ENCODE data around the gene SLC13A3. TPM values are rescaled to one million over a fixed set of nuclear protein-coding genes. Genes with fewer than 3 reads are reported as not detected.
A peak's percentile ranks its signal among the peaks of the same experiment; 100 is the strongest.

The SLC13A3 gene
- polyA plus RNA-seq, 1 donor: 3.1 TPM

DNA sequence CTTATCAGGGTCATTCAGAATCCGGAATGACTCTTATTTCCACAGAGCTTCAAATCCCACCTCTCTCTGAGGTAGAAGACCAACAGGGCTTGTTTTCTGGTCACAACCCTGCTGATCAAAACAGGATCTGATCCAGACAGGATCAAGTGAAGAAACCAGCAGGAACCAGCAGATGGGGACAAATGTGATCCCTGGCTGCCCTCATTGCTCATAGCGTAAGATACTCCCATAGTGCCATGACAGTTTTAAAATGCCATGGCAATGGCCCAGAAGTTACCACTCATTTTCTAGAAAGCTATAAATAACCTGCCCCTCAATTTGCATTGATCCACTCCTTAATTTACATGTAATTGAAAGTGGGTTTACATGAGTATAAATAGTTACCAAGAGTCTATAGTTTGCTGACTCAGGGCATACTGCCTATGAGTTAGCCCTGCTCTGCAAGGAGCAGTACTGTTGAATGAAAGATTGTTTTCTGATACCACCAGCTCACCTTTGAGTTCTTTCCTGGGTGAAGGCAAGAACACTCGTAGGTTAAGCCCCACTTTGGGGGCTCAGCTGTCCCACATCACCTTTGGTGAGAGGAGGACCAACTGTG lies 131.7 kb downstream of the SLC13A3 start:
- DNase-seq: no peak

DNA sequence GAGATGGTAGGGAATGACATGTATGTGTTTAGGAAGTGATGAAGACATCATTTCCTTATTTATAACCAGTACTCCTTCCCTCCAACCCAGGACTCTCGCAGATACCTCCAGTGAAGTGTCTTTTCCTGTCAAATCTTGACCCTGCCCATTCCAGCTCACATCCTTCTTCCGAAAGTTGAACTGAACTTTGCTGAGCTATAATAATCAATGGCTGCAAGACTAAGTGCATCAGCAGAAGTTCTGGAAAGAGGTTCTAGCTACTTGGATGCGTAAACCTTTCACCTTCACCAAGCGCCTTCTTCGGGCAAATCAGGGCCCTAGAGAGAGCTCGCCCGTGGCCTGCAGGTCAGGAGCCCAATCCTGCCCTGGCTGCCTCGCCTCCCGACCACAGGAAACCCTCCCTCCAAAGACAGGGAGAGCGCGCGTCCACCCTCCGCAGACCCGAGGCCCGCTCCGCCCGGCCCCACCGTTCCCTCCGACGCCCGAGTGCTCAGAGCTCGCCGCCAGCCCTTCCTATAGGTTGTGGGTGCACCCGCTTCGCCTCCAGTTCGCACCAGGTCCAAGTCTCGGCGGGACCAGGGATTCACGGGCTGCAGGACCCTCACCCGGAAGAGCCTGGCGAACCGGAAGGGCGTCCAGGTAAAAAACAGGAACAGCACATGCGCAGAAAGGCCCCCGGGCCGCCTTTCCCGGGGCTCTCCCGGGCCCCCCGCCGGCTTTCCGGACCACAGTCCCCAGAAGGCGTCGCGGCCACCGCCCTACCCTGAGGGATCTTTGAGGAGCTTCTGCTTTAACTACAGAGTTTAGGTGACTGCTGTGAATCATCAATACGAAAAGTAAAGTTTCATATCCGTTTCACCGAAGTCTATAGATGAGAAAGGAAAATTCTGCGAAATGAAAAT lies 138.1 kb downstream of the SLC13A3 start, which contains the start of gene ZNF334:
Gene ZNF334 (minus strand): TSS at position 617 of the 902 bp plus-strand sequence. CDS start 1,457 bp downstream, outside the sequence.
- DNase-seq: peak; percentile 74

DNA sequence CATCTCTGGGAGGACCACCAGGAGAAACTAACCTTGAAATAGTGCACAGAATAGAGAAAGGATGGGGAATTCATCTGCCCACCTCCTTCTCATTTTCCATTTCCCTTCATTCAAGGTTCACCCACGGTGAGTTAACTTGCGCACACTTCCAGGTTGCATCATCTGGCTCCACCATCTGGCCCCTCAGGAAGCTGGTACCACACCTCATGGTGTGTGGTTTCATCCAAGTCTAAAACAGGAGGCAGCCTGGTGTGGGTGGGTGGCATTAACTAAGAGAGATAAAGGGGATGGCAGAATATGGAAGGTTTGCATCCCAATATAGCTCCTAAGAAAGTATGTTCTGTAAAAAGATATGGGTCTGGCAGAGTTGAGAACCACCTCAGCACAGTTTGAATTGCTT lies 141.7 kb downstream of the SLC13A3 start:
- no peak for DNase-seq

Other genes with a start within 250 kb of the SLC13A3 start
- gene ELMO2, start 244.8 kb downstream of the SLC13A3 start, polyA plus RNA-seq (ENCODE audit: insufficient read length): 37.5 TPM
- gene ZNF334, start 137.9 kb downstream of the SLC13A3 start, polyA plus RNA-seq (ENCODE audit: insufficient read length): 11.8 TPM
- gene OCSTAMP, start 100.8 kb downstream of the SLC13A3 start, polyA plus RNA-seq (ENCODE audit: insufficient read length): not detected
- gene TP53RK, start 38.0 kb upstream of the SLC13A3 start, polyA plus RNA-seq (ENCODE audit: insufficient read length): 9.3 TPM
- gene SLC2A10, start 58.2 kb upstream of the SLC13A3 start, polyA plus RNA-seq (ENCODE audit: insufficient read length): 16.6 TPM
- gene EYA2, start 243.4 kb upstream of the SLC13A3 start, polyA plus RNA-seq (ENCODE audit: insufficient read length): 2.7 TPM